Fibroblast of villous mesenchyme (primary cell): ENCODE data around the gene RBM23. TPM values are rescaled to one million over a fixed set of nuclear protein-coding genes. Genes with fewer than 3 reads are reported as not detected.

Source experiments
- DNase-seq: peaks from one replicate; pipeline ENCODE4 v3.0.0-alpha.2; 2010; ENCODE audit warnings: low read depth
- H3K4me3 ChIP-seq: 2 replicates; pipeline ENCODE4 v1.5.1; 2011; ENCODE audit warnings: low read depth, mild to moderate bottlenecking, low read length
- total RNA-seq: library from RNA; depleted of rRNA; stranded (reverse); fragments of >200 nt; gene quantifications from 2 replicates; pipeline ENCODE4 v1.2.3, GENCODE V29; 2012
- TF ChIP-seq, protein P1 (sequence below): IDR thresholded peaks from 2 replicates; pipeline ENCODE4 v1.5.1; 2012; ENCODE audit warnings: low read depth, mild to moderate bottlenecking, low read length; ENCODE audit not compliant: insufficient read depth

The RBM23 gene
- total RNA-seq, 1 donor, result 60.9 TPM

DNA sequence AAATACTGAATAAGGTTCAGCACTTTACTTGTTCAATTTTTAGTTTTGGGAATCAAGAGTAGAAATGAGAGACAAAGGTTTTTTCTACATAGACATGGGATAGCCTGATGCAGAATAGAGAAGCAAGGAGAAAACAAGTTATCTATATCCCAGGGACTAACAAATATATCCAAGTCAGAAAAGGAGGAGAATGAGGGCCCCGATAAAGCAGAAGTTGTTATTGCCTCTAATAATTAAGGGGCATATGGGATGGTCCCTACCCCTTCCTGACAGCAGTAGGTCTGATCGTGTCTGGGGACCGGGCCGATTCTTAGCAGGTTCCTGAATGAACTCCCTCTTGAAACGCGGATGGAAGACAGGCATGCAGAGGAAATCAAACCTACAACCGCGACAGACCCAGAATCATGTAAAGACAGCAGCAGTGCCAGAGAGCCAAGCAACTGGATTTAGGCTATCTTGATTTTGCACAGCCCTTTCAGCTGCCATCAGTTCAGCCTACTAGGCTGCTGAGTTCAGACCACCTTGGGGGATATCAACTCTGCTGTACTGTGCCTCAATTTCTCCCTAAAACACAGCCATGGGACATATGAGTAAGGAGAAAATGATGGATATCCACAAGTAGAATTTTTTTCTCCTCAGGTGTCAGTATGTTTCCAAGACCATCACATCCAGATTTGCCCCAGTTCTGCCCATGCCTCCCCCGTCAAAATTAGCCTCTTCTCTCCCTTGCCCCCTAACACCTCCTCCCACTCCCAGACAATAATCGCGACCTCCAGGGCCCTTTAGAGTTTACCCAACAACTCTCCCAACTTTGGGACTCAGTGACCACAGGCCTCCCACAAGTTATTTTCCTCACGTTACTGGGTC, 9.5 kb upstream of the RBM23 start:
- no peak for DNase-seq
- H3K4me3 ChIP-seq, result peak overlapping the region; percentile 100
- TF ChIP-seq, protein P1, sequence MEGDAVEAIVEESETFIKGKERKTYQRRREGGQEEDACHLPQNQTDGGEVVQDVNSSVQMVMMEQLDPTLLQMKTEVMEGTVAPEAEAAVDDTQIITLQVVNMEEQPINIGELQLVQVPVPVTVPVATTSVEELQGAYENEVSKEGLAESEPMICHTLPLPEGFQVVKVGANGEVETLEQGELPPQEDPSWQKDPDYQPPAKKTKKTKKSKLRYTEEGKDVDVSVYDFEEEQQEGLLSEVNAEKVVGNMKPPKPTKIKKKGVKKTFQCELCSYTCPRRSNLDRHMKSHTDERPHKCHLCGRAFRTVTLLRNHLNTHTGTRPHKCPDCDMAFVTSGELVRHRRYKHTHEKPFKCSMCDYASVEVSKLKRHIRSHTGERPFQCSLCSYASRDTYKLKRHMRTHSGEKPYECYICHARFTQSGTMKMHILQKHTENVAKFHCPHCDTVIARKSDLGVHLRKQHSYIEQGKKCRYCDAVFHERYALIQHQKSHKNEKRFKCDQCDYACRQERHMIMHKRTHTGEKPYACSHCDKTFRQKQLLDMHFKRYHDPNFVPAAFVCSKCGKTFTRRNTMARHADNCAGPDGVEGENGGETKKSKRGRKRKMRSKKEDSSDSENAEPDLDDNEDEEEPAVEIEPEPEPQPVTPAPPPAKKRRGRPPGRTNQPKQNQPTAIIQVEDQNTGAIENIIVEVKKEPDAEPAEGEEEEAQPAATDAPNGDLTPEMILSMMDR, result no peak

DNA sequence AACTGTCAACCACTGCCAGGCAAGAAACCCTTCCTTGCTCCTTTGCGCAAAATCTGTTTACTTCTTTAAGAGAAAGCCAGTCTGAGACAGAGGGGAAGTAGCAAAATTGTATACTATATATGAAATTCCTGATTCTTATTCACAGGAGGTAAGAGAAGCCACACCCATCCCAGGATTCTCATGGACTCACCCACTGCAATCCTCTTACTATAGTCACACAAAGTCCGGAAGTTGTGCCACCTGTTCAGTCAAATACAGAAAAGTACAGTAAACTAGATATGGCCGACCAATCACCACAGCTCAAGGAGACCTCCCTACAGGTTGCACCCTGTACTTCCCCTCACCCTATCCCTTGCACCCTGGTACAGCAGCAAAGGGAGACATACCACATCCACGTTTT, 7.4 kb upstream of the RBM23 start:
- TF ChIP-seq, protein P1, result no peak
- no peak for DNase-seq
- no peak overlapping the region for H3K4me3 ChIP-seq

DNA sequence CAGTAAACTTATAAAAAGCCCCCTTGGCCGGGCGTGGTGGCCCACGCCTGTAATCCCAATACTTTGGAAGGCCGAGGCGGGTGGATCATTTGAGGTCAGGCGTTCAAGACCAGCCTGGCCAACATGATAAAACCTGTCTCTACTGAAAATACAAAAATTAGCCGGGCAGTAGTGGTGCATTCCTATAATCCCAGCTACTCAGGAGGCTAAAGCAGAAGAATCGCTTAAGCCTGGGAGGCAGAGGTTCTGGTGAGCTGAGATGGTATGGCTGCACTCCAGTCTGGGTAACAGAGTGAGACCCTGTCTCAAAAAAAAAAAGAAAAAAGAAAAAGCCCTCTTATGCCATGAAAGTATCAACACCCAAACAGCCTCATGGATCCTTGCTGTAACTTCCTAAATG, 6.6 kb upstream of the RBM23 start:
- no peak overlapping the region for H3K4me3 ChIP-seq
- DNase-seq, result no peak
- TF ChIP-seq, protein P1, result no peak

DNA sequence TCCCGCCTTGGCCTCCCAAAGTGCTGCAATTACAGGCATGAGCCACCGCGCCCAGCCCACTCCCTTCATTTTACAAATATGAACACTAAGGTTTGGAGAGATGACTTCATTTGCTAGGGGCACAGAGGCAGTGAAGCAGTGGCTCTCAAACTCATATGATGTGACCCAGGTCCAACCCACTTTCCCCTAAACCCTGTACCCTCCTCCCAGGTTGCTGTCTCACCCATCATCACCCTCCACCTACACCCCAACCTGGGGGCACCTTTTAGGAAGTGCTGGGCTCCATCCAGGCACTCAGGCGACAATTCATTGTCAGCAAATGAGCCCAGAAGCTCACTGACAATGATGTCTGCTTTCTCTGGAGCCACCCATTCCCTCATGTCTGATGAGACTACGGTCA, 4.8 kb upstream of the RBM23 start:
- H3K4me3 ChIP-seq, result no peak overlapping the region
- TF ChIP-seq, protein P1, result no peak
- DNase-seq, result no peak

- TF ChIP-seq, protein P1, result no peak
- DNase-seq, result no peak
- no peak overlapping the region for H3K4me3 ChIP-seq
Observed at GRCh38 chr14:22922294-22922693, 3.3 kb upstream of the RBM23 start.

- TF ChIP-seq, protein P1, result no peak
- no peak for DNase-seq
- H3K4me3 ChIP-seq, result no peak overlapping the region
Observed at GRCh38 chr14:22920697-22921096, 1.7 kb upstream of the RBM23 start.

DNA sequence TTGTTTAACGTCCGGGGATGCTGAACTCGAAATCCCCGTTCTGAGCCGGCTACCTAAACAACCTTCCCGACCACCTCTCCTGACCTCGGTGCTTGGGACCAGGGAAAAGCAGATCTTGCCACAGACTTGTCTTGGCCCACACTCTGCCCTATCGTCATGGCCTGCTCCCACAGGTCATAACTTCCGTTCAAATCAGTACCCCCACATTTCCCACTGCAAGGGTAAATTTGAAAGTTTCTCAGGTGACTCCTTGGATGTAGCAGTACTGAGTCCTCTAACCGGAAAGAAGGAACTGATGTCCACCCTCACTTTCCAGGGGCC, 612 bp upstream of the RBM23 start:
- DNase-seq, result no peak
- TF ChIP-seq, protein P1, result no peak
- H3K4me3 ChIP-seq, result peak overlapping the region; percentile 45
